T-helper 17 cell (primary cell): Measurements from ENCODE around the gene RNF223. TPM values are rescaled to one million over a fixed set of nuclear protein-coding genes. Genes with fewer than 3 reads are reported as not detected.

Experiments used
- ATAC-seq: fragments of 150-1000 bp; cut with Tn5 transposase; 2 replicates; pipeline ENCODE4 v1.10.0; 2021; ENCODE audit warnings: mild to moderate bottlenecking, moderate library complexity
- DNase-seq, 3 donors: peaks; one replicate each; pipeline versions ENCODE4 v3.0.0 to v3.0.0-alpha.2; 2020 to 2021
- H3K9me3 ChIP-seq: one replicate; pipeline ENCODE4 v1.7.0; 2013; ENCODE audit warnings: low read length, mild to moderate bottlenecking; ENCODE audit not compliant: control insufficient read depth, poor library complexity, severe bottlenecking
- H3K27ac Mint-ChIP-seq: one replicate; pipeline ENCODE4 v1.8.0; 2022; ENCODE audit warnings: mild to moderate bottlenecking, moderate library complexity, mixed read lengths
- H3K27me3 Mint-ChIP-seq: one replicate; pipeline ENCODE4 v1.8.0; 2022; ENCODE audit warnings: mixed read lengths
- H3K36me3 Mint-ChIP-seq: one replicate; pipeline ENCODE4 v1.8.0; 2022; ENCODE audit warnings: low read depth, mixed read lengths
- H3K4me1 Mint-ChIP-seq: one replicate; pipeline ENCODE4 v1.8.0; 2022; ENCODE audit warnings: mild to moderate bottlenecking, mixed read lengths
- H3K4me3 Mint-ChIP-seq: one replicate; pipeline ENCODE4 v1.8.0; 2022; ENCODE audit warnings: mild to moderate bottlenecking, moderate library complexity, mixed read lengths
- total RNA-seq, 4 donors: library from RNA in 2 of 4; stranded (reverse) in 2 of 4; gene quantifications; one replicate each; pipeline ENCODE4 v1.2.3 and lab custom pipeline; 2022 to 2026

RNF223 gene
- total RNA-seq, 2 donors from 2014 or later: not detected

DNA sequence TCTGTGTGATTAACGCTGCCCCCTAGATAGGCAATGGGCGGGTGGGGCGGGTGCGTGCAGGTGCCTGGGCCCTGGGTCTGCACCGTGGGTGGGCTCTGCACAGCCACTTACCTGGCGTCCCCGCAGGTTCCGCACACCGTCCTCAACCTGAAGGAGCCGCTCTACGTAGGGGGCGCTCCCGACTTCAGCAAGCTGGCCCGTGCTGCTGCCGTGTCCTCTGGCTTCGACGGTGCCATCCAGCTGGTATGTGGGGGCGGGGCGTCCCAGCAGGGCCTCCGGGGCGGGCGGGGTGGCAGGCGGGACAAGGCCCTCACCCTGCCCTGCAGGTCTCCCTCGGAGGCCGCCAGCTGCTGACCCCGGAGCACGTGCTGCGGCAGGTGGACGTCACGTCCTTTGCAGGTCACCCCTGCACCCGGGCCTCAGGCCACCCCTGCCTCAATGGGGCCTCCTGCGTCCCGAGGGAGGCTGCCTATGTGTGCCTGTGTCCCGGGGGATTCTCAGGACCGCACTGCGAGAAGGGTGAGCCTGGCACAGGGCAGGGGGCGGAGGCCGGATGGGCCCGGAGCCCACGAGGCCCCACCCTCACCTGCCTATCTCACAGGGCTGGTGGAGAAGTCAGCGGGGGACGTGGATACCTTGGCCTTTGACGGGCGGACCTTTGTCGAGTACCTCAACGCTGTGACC lies 22.8 kb downstream of the RNF223 start:
- ATAC-seq (no peak), DNase-seq (no peak)
- Mint-ChIP-seq H3K36me3 (no peaks in the 10 kb centered on the region), H3K4me3 (no peak overlapping the region), H3K4me1 (no peaks in the 10 kb centered on the region), H3K27ac (no peak overlapping the region), H3K27me3 (no peaks in the 10 kb centered on the region)
- H3K9me3 ChIP-seq: no peaks in the 10 kb centered on the region

DNA sequence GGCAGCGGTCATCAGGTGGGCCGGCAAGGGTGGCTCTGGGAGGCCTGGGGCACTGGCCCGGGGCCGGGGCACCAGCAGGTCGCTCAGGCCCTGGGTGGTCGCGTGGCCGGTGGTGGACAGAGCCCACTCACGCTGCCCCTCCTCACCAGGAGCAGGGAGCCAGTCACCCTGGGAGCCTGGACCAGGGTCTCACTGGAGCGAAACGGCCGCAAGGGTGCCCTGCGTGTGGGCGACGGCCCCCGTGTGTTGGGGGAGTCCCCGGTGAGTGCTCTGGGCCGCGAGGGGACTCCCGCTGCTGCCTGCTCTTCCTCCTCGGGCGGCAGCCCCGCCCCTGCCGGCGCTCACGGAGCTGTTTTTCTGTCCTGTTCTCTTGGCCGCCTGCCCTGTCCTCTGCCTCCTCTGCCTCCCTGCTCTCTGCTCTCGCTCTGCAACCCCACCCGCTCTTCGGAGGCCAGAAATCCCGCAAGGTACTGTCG lies 23.5 kb downstream of the RNF223 start:
- no peak overlapping the region for H3K27ac Mint-ChIP-seq
- no peak for ATAC-seq
- DNase-seq: no peak
- no peaks in the 10 kb centered on the region for H3K27me3 Mint-ChIP-seq
- H3K9me3 ChIP-seq: no peaks in the 10 kb centered on the region
- H3K4me3 Mint-ChIP-seq: no peak overlapping the region
- no peaks in the 10 kb centered on the region for H3K36me3 Mint-ChIP-seq
- H3K4me1 Mint-ChIP-seq: no peaks in the 10 kb centered on the region

DNA sequence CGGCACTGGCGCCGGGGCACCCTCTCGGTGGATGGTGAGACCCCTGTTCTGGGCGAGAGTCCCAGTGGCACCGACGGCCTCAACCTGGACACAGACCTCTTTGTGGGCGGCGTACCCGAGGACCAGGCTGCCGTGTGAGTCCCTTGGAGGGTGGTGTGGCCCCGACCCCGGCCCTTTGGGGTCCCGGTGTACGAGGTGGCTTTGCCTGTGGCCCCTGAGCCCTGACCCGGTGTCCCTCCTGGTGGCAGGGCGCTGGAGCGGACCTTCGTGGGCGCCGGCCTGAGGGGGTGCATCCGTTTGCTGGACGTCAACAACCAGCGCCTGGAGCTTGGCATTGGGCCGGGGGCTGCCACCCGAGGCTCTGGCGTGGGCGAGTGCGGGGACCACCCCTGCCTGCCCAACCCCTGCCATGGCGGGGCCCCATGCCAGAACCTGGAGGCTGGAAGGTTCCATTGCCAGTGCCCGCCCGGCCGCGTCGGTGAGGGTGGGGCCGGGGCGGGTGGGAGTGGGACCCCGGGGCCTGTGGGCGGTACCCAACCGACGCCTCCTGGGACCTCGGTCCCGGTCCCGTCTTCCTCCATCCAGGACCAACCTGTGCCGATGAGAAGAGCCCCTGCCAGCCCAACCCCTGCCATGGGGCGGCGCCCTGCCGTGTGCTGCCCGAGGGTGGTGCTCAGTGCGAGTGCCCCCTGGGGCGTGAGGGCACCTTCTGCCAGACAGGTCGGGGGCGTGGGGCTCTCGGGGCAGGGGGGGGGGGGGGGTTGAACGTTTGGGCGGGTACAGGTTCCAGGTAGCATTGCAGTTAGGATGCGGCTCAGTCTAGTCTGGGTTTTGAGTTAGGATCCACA lies 24.6 kb downstream of the RNF223 start:
- H3K4me1 Mint-ChIP-seq: no peaks in the 10 kb centered on the region
- no peaks in the 10 kb centered on the region for H3K9me3 ChIP-seq
- no peaks in the 10 kb centered on the region for H3K27me3 Mint-ChIP-seq
- H3K27ac Mint-ChIP-seq: no peak overlapping the region
- no peak for DNase-seq
- no peaks in the 10 kb centered on the region for H3K36me3 Mint-ChIP-seq
- no peak for ATAC-seq
- H3K4me3 Mint-ChIP-seq: no peak overlapping the region

DNA sequence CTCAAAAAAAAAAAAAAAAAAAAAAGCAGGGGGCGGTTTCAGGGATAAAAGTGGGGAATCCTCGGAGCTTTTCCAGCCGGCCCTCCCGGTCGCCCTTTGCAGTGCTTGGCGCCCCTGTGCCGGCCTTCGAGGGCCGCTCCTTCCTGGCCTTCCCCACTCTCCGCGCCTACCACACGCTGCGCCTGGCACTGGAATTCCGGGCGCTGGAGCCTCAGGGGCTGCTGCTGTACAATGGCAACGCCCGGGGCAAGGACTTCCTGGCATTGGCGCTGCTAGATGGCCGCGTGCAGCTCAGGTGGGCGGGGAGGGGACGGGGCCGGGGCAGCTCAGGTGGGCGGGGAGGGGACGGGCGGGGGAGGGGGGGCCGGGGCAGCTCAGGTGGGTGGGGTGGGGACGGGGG lies 25.3 kb downstream of the RNF223 start:
- Mint-ChIP-seq H3K27me3 (no peaks in the 10 kb centered on the region), H3K4me3 (no peak overlapping the region), H3K36me3 (no peaks in the 10 kb centered on the region), H3K27ac (no peak overlapping the region), H3K4me1 (no peaks in the 10 kb centered on the region)
- H3K9me3 ChIP-seq: no peaks in the 10 kb centered on the region
- ATAC-seq (no peak), DNase-seq (no peak)

DNA sequence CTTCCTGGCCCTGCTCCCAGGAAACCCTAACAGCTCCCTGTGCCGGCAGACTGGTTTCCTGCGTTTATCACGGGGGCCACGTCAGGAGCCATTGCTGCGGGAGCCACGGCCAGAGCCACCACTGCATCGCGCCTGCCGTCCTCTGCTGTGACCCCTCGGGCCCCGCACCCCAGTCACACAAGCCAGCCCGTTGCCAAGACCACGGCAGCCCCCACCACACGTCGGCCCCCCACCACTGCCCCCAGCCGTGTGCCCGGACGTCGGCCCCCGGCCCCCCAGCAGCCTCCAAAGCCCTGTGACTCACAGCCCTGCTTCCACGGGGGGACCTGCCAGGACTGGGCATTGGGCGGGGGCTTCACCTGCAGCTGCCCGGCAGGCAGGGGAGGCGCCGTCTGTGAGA lies 26.1 kb downstream of the RNF223 start:
- no peak for DNase-seq
- H3K9me3 ChIP-seq: no peaks in the 10 kb centered on the region
- H3K4me3 Mint-ChIP-seq: no peak overlapping the region
- H3K27ac Mint-ChIP-seq: no peak overlapping the region
- ATAC-seq: no peak
- no peaks in the 10 kb centered on the region for H3K27me3 Mint-ChIP-seq
- H3K4me1 Mint-ChIP-seq: no peaks in the 10 kb centered on the region
- H3K36me3 Mint-ChIP-seq: no peaks in the 10 kb centered on the region

DNA sequence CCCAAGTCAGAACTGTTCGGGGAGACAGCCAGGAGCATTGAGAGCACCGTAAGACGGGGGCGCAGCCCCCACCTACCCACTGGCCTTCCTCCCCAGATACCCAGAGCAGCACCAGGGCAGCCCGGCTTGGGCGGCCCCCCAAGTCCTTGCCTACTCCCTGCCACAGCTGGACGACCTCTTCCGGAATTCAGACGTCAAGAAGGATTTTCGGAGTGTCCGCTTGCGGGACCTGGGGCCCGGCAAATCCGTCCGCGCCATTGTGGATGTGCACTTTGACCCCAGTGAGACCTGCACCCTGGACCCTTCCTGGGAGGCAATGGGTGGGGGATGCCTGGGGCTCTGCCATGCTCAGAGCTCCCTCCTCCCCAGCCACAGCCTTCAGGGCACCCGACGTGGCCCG lies 26.7 kb downstream of the RNF223 start:
- no peaks in the 10 kb centered on the region for H3K9me3 ChIP-seq
- Mint-ChIP-seq H3K27ac (no peak overlapping the region), H3K4me3 (no peak overlapping the region), H3K4me1 (no peaks in the 10 kb centered on the region), H3K27me3 (no peaks in the 10 kb centered on the region), H3K36me3 (no peaks in the 10 kb centered on the region)
- ATAC-seq: no peak
- DNase-seq: no peak

DNA sequence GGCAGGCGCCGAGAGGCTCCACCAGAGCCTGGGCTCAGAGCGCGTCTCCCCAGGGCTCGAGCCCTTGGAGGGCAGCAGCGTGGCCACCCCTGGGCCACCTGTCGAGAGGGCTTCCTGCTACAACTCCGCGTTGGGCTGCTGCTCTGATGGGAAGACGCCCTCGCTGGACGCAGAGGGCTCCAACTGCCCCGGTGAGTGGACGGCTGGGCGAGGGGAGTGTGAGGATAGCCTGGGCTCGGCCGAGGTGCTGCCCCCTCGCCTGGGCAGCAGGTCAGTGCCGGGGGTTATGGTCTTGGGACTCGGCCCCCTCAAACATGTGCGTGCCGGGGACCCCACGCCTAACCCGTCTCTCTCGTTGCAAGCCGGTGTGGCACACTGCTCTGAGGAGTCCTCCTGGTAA lies 27.3 kb downstream of the RNF223 start:
- Mint-ChIP-seq H3K27me3 (no peaks in the 10 kb centered on the region), H3K27ac (no peak overlapping the region), H3K4me1 (no peaks in the 10 kb centered on the region), H3K4me3 (no peak overlapping the region), H3K36me3 (no peaks in the 10 kb centered on the region)
- DNase-seq (no peak), ATAC-seq (no peak)
- no peaks in the 10 kb centered on the region for H3K9me3 ChIP-seq

DNA sequence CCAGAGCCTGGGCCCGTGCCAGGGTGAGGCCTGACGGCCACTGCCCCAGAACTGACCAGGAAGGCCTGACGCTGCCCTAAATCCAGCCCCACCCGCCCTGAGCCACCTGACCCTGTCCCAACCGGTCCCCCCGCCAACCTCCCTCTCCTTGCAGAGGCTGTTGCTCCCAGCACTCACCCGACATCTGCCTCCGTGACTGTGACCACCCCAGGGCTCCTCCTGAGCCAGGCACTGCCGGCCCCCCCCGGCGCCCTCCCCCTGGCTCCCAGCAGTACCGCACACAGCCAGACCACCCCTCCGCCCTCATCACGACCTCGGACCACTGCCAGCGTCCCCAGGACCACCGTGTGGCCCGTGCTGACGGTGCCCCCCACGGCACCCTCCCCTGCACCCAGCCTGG lies 27.9 kb downstream of the RNF223 start:
- H3K4me3 Mint-ChIP-seq: no peak overlapping the region
- H3K27me3 Mint-ChIP-seq: no peaks in the 10 kb centered on the region
- H3K9me3 ChIP-seq: no peaks in the 10 kb centered on the region
- no peaks in the 10 kb centered on the region for H3K4me1 Mint-ChIP-seq
- DNase-seq (no peak), ATAC-seq (no peak)
- no peak overlapping the region for H3K27ac Mint-ChIP-seq
- H3K36me3 Mint-ChIP-seq: no peaks in the 10 kb centered on the region

DNA sequence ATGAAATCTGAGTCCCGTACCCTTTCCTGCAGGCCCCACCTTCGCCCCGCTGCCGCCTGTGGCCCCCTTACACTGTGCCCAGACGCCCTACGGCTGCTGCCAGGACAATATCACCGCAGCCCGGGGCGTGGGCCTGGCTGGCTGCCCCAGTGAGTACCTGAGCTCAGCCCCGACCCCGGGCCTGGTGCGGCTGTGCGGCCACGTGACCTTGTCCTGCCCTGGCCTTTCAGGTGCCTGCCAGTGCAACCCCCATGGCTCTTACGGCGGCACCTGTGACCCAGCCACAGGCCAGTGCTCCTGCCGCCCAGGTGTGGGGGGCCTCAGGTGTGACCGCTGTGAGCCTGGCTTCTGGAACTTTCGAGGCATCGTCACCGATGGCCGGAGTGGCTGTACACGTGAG lies 29.0 kb downstream of the RNF223 start:
- peaks cover 1% of the 10 kb centered on the region for H3K4me1 Mint-ChIP-seq
- H3K36me3 Mint-ChIP-seq: no peaks in the 10 kb centered on the region
- H3K27me3 Mint-ChIP-seq: no peaks in the 10 kb centered on the region
- no peak overlapping the region for H3K4me3 Mint-ChIP-seq
- no peak overlapping the region for H3K27ac Mint-ChIP-seq
- ATAC-seq (no peak), DNase-seq (no peak)
- H3K9me3 ChIP-seq: no peaks in the 10 kb centered on the region

DNA sequence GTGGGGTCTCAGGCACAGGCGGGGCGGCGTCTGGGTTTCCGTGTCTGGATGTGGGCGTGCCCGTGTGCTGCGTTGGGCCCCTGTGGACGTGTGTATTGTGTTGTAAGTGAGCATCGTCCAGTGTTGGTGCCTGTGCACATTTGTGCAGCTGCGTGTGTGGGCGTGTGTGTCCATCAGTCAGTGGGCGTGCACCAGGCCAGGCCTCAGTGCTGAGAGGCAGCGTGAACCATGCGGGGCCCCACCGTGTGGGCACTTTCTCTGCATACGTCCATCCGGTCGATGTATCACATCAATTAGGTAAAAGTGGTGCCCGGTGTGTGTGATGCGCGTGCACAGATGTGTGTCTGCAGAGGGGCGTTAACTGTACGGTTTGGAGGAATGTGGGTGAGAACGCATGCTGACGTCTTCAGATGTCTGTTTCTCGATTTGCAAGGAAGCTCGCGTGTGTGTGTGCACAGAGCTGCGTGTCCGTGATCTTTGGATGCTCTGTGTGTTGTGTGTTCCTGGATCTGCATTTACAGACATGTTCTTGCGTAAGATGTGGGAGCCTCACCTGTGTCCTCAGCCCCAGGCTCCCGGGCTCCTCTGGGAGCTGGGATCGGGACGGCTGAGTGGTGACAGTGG lies 29.5 kb downstream of the RNF223 start:
- no peaks in the 10 kb centered on the region for H3K9me3 ChIP-seq
- H3K27ac Mint-ChIP-seq: no peak overlapping the region
- H3K4me3 Mint-ChIP-seq: no peak overlapping the region

DNA sequence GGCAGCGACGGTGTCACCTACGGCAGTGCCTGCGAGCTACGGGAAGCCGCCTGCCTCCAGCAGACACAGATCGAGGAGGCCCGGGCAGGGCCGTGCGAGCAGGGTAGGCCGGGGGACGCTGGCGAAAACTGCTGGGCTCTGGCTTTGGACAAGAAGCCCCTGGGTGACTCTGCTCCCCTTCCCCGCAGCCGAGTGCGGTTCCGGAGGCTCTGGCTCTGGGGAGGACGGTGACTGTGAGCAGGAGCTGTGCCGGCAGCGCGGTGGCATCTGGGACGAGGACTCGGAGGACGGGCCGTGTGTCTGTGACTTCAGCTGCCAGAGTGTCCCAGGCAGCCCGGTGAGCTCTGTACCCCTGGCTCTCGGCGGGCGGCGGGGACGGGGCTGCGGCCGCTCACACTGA lies 30.2 kb downstream of the RNF223 start:
- ATAC-seq: no peak
- peaks cover 4% of the 10 kb centered on the region for H3K27me3 Mint-ChIP-seq
- no peak overlapping the region for H3K27ac Mint-ChIP-seq
- no peaks in the 10 kb centered on the region for H3K9me3 ChIP-seq
- no peak for DNase-seq
- peaks cover 9% of the 10 kb centered on the region for H3K4me1 Mint-ChIP-seq
- H3K36me3 Mint-ChIP-seq: no peaks in the 10 kb centered on the region
- H3K4me3 Mint-ChIP-seq: no peak overlapping the region

More for the DNA sequence above, 29.5 kb downstream of the RNF223 start:
- no peak for ATAC-seq
- DNase-seq: no peak
- H3K27me3 Mint-ChIP-seq: no peaks in the 10 kb centered on the region
- no peaks in the 10 kb centered on the region for H3K36me3 Mint-ChIP-seq
- peaks cover 5% of the 10 kb centered on the region for H3K4me1 Mint-ChIP-seq

DNA sequence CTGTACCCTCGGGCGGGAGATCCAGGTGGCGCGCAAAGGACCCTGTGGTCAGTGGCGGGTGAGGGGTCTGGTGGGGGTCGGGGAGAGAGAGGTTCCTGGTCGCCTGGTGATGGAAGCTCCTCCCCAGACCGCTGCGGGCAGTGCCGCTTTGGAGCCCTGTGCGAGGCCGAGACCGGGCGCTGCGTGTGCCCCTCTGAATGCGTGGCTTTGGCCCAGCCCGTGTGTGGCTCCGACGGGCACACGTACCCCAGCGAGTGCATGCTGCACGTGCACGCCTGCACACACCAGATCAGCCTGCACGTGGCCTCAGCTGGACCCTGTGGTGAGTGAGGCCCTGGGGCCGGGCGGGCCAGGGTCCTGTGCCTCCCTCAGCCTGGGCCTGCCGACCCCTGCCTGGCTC lies 30.7 kb downstream of the RNF223 start:
- DNase-seq (no peak), ATAC-seq (no peak)
- Mint-ChIP-seq H3K36me3 (no peaks in the 10 kb centered on the region), H3K27me3 (peaks cover 9% of the 10 kb centered on the region), H3K27ac (no peak overlapping the region), H3K4me1 (peaks cover 12% of the 10 kb centered on the region), H3K4me3 (no peak overlapping the region)
- no peaks in the 10 kb centered on the region for H3K9me3 ChIP-seq

DNA sequence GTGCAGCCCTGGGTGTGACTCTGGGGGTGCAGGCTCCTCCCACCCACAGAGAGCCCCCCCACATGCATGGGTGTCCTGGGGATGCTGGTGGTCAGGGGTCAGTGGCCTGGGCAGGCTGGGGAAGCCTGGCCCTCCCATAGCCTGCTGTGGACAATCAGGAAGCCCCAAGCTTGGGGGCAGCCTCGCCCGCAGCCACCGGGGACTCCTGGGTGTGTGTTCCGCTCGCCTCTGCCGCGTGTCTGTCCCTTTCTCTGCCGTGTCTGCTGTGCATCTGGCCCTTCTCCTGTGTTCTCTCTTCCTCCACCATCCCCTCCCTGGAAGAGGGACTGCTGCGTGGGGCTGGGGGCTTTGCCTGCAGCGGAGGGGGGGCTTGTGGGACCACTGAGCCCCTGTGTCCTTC lies 31.3 kb downstream of the RNF223 start:
- ATAC-seq: no peak
- Mint-ChIP-seq H3K4me1 (peaks cover 14% of the 10 kb centered on the region), H3K36me3 (no peaks in the 10 kb centered on the region), H3K27ac (no peak overlapping the region), H3K4me3 (no peak overlapping the region), H3K27me3 (peaks cover 10% of the 10 kb centered on the region)
- no peaks in the 10 kb centered on the region for H3K9me3 ChIP-seq
- DNase-seq: no peak
